Measurements from ENCODE around the gene VOPP1. TPM values are rescaled to one million over a fixed set of nuclear protein-coding genes. Genes with fewer than 3 reads are reported as not detected.
A peak's percentile ranks its signal among the peaks of the same experiment; 100 is the strongest.

Gene VOPP1
- total RNA-seq, 6 experiments from 2014 or later, result 15.8 to 30.3 (median 23.2) TPM

DNA sequence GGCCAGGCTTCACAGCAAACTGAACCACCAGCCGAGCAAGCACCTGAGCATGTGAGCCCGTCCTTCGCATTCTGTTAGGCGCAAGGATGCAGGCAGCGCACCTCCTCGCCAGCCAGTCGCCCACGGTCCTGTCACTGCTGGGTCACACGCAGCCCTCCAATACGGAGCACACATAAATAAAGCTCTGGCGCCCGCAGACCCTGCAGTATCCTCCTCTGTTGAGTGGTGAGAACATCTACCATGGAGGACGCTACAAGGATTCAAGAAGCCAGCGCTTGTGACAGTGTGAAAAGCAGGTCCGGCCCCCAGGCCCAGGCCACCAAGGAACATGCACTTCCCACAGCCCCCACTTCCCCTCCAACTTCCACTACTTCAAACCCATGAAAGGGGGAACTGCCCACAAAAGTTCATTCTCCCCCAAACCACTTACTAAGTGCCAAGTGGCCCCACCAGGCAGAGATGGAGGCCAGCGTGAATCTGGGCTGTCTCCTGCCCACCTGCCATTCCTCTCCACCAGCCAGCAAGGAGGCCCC lies 34.8 kb downstream of the VOPP1 start:
- Histone ChIP-seq H3K9me3 (no peaks in the 10 kb centered on the region), H3K27ac (no peak overlapping the region), H3K27me3 (no peaks in the 10 kb centered on the region), H3K4me1 (no peaks in the 10 kb centered on the region), H3K4me3 (no peak overlapping the region), H3K36me3 (no peaks in the 10 kb centered on the region)
- 98% methylated on average over 9 of the region's 16 CpGs for WGBS (ENCODE audit: insufficient coverage, low coverage, low lambda C conversion rate, missing lambda C conversion rate)
- ATAC-seq (peak in 3 of 4 donors; percentile 23 to 36 (median 31)), DNase-seq (no peak)
- intact Hi-C loops (cut with DNase I), result no loop called here
- TF ChIP-seq, protein P1, sequence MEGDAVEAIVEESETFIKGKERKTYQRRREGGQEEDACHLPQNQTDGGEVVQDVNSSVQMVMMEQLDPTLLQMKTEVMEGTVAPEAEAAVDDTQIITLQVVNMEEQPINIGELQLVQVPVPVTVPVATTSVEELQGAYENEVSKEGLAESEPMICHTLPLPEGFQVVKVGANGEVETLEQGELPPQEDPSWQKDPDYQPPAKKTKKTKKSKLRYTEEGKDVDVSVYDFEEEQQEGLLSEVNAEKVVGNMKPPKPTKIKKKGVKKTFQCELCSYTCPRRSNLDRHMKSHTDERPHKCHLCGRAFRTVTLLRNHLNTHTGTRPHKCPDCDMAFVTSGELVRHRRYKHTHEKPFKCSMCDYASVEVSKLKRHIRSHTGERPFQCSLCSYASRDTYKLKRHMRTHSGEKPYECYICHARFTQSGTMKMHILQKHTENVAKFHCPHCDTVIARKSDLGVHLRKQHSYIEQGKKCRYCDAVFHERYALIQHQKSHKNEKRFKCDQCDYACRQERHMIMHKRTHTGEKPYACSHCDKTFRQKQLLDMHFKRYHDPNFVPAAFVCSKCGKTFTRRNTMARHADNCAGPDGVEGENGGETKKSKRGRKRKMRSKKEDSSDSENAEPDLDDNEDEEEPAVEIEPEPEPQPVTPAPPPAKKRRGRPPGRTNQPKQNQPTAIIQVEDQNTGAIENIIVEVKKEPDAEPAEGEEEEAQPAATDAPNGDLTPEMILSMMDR (IDR thresholded peaks at IDR 0.05), result no peak
- no peak for TF ChIP-seq POLR2A (IDR thresholded peaks at IDR 0.05)

DNA sequence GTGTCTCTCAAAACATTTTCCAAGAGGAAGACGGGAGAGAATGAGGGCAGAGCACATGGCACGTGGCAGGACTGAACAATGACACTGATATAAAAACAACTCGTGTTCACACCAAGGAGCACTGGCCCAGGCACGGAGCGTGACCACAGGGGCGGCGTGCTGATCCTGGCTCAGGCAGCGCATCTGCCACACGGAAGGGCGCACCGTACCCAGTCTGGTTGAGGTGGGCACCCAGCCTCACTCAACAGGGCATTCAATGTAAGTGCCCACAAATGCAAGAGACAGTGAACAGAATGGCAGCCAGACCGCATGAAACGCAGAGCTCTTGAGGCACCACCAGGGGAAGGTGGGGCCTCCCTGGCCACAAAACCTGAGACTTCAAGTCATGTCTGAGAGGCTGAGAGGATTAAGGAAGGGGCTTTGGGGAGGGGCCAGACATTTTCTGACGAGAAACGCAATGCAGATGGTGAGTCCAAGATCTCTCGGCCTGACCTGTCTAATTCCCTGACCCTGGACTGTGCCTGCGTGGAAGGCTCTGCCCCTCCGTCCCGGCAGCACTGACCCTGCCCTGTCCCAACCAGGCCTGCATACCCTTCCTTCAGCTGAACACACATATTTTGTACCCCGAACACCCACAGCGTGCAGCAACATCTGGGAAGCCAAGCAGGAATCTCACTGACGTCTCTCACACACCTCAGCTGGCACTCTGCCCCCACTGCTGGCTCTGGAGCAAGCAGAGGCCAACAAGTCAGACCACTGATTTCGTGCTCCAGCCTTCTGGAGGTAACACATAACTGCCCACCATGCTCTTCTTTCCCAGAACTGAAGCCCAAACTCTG lies 35.5 kb downstream of the VOPP1 start:
- no peaks in the 10 kb centered on the region for H3K36me3 ChIP-seq
- 85% methylated on average over 4 of the region's 23 CpGs for WGBS (ENCODE audit: insufficient coverage, low coverage, low lambda C conversion rate, missing lambda C conversion rate)
- no peak for TF ChIP-seq POLR2A (IDR thresholded peaks at IDR 0.05)
- TF ChIP-seq, protein P1 (IDR thresholded peaks at IDR 0.05), result no peak
- ATAC-seq (peak in 1 of 4 donors; percentile 15), DNase-seq (no peak)
- no peaks in the 10 kb centered on the region for H3K27me3 ChIP-seq
- H3K4me3 ChIP-seq, result no peak overlapping the region
- no peak overlapping the region for H3K27ac ChIP-seq
- intact Hi-C loops (cut with DNase I), result no loop called here
- no peaks in the 10 kb centered on the region for H3K9me3 ChIP-seq
- no peaks in the 10 kb centered on the region for H3K4me1 ChIP-seq

DNA sequence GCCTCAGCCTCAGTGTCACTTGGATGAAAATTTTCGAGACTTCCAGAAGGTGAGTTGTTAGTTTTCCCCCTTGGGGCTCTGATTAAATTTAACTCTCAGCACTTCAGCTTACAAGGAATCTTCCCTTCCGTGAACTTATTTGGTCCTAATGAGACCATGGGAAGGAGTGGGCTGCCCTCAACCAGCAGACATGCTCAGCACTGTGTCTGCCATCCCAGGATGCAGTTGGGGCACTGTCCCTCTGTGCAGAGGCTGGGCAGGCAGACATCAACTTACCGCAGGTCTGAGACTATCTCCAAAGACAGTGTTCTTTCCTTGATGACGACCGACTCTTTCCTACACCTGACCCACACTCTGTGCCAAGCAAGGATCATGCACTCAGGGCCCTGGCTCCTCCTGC lies 36.7 kb downstream of the VOPP1 start:
- TF ChIP-seq POLR2A (IDR thresholded peaks at IDR 0.05), result no peak
- TF ChIP-seq, protein P1 (IDR thresholded peaks at IDR 0.05), result no peak
- 73% methylated on average over 2 of the region's 5 CpGs for WGBS (ENCODE audit: insufficient coverage, low coverage, low lambda C conversion rate, missing lambda C conversion rate)
- no peak for DNase-seq
- Histone ChIP-seq H3K36me3 (no peaks in the 10 kb centered on the region), H3K4me1 (no peaks in the 10 kb centered on the region), H3K27me3 (no peaks in the 10 kb centered on the region), H3K9me3 (no peaks in the 10 kb centered on the region), H3K4me3 (no peak overlapping the region), H3K27ac (no peak overlapping the region)
- intact Hi-C loops (cut with DNase I), result no loop called here
- no peak for ATAC-seq

DNA sequence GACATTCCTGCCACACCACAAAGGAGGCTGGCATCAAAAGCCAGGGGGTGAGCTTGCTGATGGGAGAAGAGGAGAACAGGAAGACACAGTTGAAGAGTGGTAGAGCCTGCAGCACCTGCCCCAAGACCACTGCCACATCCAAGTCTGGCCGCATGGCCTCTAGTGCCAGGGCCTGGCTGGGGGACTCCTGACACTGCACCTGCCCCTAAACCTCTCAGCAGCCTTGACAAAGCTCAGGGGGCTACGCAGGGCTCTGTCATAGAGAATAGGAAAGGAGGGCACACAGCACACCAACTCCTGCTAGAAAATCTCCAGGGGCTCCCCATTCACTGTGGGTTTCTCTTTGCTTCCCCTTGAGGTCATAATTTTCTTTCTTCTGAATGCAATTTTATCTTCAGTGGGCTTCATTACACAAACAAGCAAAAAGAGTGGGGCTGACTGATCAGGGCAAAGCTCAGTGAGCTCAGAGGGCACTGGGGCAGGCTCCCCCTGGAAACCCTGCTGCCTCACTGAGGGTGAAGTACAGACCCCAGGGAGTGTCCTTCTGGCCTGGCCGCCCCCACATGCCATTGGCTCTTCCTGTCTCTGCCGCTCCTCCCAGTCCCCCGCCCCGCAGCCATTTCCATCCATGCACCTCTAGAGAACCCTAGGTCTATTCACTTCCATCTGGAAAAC lies 37.2 kb downstream of the VOPP1 start:
- DNase-seq (no peak), ATAC-seq (no peak)
- H3K27ac ChIP-seq, result peak overlapping the region in 2 of 3 donors; percentile 17 to 29
- no peaks in the 10 kb centered on the region for H3K9me3 ChIP-seq
- H3K4me3 ChIP-seq, result no peak overlapping the region
- no peaks in the 10 kb centered on the region for H3K36me3 ChIP-seq
- no peaks in the 10 kb centered on the region for H3K4me1 ChIP-seq
- no peaks in the 10 kb centered on the region for H3K27me3 ChIP-seq
- 78% methylated on average over 4 of the region's 6 CpGs for WGBS (ENCODE audit: insufficient coverage, low coverage, low lambda C conversion rate, missing lambda C conversion rate)
- TF ChIP-seq POLR2A (IDR thresholded peaks at IDR 0.05), result no peak
- TF ChIP-seq, protein P1 (IDR thresholded peaks at IDR 0.05), result no peak
- intact Hi-C loops (cut with DNase I), result no loop called here

All from right lobe of liver (tissue), 6 donors.